GM21367 (cell line): ENCODE data around the gene MFRP.

Experiments
- ATAC-seq: cut with Tn5 transposase; IDR thresholded peaks from one replicate; pipeline ENCODE4 v1.9.1; 2021; ENCODE audit not compliant: unreplicated experiment

MFRP gene

DNA sequence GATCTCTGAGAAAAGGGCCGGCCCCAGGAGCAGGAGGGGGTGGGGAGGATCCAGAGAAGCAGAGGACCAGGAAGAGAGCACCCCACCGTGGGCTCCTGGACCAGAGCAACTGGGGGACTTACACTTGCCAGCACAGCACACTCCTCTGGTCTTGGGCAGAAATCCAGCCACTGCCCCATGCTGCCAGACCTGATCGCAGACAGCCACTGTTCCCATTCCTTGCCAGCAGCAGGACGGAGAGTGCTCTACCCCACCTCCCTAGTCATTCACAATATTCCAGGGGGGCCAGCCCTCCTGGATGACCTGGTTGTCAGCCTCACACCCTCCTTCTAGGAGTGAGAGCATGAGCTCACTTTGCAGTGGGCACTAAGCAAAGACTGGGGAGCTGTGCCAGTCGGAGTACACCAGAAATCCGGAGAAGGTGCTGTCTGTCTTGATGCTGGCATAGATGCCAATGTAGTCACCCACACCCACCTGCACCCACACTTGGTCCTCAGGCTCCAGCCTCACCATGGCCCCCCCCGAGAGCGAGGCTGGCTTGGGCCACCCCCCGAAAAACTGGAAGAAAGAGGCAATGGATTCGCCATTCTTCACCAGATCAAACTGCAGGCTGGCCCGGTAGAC is 7.4 kb downstream of the MFRP start:
- no peak for ATAC-seq

DNA sequence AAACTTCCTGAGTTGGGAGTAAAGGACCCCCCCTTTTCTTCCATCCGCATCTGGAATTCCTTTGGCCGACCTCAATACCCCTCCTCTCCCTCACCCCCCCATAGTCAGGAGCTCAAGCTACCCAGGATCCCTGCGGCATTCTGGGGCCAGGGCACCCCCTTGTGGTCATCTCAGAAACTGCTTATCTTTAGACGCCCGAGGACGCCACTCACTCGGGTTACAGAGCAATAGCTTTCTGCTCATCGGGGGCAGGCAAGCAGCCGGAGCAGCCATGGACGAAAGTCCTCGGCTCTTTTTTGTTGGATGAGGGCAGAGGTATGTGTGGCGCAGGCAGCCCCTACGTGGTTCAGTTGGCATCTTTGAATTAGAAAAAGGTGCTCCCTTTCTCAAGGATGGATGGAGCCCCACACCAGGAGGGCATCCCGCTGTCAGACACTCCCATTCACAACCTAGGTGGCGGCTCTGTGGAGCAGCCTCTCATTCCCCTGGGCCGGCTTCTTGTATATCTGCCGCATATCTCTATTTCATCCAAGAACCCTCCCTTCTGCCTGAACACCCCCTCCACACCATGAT is 8.1 kb downstream of the MFRP start:
- no peak for ATAC-seq

DNA sequence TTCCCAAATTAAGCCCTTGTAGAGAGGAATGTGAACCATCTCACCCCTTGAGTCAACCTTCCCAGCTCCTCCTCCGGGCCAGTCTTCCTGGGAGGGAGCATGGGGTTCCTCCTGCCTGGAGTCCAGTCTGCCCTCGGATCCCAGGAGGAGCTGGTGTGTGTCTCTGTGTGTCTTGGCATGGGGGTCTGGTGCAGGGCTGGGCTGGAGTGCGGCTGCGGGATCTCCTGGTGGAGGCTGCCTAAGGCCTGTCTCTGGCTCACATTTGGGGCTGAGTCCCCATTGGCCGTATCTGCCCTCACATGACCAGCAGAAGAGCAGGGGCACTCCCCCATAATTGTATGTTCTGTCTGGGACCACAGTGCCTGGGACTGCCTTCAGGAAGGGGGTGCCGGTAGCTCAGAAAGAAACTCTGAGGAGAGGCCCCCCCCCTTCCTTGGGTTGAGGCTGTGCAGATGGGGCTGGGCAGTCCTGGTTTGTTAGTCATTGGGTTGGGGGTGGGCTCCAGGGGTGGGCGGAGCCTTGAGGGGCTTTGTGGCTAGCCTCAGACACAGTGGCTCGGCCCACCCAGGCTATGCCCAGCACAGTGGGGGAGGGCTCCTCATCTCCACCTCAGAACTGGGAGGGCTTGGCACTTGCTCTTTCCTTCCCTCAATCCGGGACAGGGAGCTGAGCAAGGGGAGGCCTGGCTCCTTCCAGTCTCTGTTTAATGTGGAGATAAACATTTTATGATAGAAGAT is 8.8 kb downstream of the MFRP start:
- no peak for ATAC-seq

DNA sequence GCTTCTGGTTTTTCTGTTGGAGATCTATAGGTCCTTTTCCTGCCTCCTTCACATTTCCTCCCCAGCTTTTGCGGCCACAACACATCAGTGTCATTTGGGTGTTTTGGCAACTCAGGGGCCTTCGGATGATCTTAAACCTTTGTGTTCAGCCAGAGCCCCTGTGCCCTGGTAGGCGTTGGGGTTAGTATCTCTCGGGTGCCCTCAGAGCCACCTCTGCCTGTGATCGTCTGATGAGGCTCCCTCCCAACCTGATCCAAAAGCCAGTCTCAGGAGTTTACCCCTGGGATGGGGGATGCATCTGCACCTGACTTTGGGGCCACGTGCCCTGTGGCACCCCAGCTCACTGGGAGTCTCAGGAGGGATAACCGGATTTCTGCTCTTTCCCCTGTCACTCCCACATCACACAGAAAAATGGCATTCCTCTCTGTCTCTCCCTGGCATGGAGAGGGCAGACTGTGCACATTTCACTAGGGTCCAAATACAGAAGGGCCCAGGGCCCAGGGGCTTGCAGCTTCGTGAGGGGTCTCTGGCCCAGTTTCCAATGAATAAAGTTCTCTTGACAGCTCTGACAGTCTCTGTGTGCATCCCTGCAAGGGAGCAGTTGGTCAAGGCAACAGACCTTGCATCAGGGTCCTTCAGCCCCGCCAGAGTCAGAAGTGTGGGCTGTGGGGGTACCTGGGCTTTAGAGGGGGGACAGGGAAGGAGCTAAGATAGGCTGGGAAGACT is 9.6 kb downstream of the MFRP start:
- ATAC-seq: no peak

- no peak for ATAC-seq
Measured at GRCh38 chr11:119335655-119336543, 10.6 kb downstream of the MFRP start.

GRCh38 chr11:119335091-119335654 is 11.3 kb downstream of the MFRP start:
- ATAC-seq: no peak

DNA sequence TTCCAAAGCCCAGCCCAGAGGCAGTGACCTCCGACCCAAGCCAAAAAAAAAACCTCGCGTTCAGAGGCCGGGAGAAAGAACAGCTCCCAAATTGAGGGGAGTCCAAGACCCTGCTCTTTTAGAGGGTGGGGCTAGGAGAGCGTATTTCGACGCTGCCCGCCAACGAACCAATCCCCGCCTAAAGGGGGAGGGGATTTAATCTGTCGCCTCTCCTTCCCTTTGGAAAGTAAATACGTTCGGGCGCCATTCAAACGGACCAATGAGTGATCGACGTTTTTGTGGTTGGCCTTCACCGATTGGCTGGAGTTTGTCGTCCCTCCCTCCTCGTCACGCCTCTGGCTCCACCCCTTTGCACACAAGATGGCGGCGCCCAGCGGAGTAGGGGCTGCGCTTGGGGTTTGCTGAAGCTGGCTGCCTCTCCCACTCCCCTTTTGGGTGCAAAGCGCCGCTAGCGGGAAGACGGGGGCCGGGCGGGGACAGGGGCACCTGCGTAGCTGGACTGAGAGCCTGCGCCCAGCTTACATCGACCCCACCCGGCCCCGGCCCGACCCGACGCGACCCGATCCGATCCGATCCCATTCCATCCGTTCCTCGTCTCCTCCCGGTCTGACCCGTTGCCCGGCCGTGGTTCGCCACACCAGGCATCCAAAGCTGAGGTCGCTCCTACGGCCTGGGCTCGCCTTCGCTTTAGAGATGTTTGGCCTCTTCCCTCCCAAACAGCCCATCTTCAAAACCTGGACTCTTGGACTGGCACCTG is 12.2 kb downstream of the MFRP start, which contains the start of gene RNF26:
Gene RNF26 (plus strand): TSS at position 354 of the 757 bp plus-strand sequence. CDS start 596 bp downstream, outside the sequence.
- peak; percentile 71 for ATAC-seq

- ATAC-seq: no peak
Measured at GRCh38 chr11:119332111-119332765, 14.3 kb downstream of the MFRP start.

DNA sequence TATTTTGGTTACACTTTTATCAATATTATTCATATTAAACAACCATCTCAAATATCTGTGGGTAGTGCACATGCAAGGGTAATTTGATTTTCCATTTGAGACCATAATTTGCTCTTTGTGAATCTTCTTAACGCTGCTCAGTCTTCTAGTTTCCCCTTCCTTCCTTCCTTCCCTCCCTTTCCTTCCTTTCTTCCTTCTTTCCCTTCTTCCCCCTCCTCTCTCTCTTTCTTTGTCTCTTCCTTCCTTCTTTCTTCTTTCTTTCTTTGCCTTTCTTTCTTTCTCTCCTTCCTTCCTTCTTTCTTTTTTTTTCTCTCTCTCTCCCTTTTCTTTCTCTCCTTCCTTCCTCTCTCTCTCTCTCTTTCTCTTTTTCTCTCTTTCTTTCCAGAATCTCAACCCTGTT is 16.3 kb downstream of the MFRP start:
- no peak for ATAC-seq

DNA sequence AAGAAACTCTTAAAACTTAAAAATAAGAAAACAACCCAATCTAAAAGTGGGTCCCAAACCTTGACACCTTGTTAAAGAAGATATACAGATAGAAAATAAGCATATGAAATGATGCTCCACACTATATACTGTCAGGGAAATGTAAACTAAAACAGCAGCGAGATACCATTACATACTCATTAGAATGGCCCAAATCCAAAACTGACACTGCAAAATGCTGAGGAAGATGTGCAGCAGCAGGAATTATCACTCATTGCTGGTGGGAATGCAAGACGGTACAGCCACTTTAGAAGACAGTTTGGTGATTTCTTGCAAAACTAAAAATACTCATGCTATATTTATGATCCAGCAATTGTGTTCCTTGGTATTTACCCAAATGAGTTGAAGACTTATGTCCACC is 17.2 kb downstream of the MFRP start:
- ATAC-seq: no peak

- ATAC-seq: no peak
Measured at GRCh38 chr11:119324189-119324588, 22.3 kb downstream of the MFRP start.

DNA sequence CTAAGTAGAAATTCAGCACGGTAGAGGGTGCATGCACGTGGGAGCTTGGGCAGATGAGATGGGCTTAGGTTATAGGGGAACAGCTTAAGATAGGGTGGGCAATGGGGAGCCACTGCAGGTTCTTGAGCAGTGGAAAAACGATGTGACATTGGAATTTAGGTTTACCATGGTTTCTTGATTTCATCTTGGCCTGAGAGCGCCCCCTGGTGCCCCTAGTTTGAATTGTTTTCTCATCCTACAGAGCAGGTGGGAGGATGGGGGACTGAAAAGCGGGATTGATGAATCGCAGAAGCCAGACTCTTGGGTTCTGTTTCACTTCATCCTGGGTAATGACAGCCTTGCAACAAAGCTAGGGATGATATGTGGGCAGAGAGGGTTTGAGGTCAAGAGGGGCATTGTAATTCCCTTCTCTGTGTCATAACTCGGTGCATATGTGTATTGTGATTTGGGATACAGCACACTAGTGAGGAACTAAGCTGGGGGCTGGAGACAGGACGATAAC is 22.9 kb downstream of the MFRP start:
- no peak for ATAC-seq

DNA sequence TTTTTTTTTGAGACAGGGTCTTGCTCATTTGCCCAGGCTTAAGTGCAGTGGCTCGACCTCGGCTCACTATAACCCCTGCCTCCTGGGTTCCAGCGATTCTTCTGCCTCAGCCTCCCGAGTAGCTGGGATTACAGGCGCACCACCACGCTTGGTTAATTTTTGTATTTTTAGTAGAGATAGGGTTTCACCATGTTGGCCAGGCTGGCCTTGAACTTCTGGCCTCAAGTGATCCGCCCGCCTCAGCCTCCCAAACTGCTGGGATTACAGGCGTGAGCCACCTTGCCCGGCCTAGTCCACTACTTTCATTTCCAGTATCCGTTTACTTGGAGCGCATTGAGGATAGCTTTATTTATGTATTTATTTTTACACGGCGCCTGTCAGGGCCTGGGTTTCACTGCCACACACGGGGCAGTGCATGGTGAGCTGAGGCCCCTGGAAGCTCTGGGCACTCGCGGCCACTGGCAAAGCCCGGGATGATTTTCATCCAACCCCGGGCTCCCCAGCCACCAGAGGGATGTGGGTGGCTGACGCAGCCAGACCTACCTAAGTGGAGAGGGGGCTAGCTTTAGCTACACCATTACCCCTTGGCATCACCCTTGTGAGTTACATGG is 23.5 kb downstream of the MFRP start:
- no peak for ATAC-seq

DNA sequence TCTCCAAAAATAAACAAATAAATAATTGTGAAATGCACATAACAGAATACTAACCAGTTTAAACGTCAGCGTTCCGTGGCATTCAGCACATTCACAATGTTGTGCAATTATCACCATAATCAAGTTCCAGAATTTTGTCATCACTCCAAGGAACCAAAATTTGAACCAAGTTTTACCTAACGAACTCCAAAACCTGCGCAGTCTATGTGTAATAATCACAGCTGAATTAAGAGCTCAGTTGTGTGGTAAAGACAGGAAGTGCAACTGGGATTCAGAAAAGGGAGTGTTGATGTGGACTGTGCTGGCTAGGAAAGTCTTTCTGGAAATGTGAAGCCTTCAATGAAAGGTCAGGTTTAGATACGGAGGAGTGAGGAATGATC is 24.2 kb downstream of the MFRP start:
- no peak for ATAC-seq

- peak; percentile 39 for ATAC-seq
Measured at GRCh38 chr11:119320776-119321524, 25.6 kb downstream of the MFRP start.

DNA sequence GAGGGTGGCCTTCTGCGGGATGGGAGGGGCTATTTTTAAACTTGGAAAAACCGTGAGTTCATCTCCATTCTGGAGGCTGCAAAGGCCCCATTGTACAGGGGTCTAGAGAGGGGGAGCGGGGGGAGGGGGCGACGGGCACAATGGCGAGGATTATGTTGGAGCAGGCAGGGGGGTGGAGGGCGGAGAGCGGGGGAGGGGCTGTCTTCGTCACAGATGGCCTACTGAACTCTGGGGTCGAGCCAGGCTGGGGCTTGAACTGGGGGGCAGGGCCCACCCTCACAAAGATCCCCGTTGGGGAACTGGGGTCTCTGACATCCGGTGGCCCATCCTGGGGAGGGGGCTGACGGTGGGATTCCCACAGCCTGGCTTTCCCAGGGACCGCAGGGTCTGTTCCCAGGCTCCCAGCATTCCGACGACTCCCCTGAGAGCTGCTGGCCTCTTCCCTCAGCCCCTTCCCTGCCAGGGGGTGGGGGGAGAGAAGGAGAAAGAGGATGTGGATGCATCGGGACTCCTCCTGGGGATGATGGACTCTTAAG is 26.2 kb downstream of the MFRP start:
- ATAC-seq: no peak

DNA sequence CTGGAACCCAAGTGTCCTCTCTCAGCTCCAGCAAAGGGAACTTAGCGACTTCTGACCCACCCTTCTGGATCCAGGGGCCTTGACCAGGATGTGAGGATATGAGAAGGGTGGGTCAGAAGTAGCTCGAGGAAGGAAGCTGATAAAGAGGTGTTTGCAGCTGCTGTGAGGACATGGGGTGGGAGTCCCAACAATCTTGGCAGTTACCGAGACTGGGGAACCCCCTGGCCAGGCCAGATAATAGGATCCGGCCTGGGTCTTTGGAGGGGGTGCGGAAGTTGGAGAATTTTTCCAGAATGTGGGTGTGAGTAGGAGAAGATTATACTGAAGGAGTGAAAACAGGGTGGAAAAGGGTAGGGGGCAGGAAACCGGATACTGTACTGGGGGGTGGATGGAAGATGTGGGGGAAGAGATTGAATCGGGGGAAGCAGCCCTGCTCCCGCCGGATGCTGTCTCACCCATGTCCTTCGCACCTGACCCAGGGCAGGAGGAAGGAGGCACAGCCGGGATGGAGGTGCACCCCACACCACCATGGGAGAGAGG is 26.7 kb downstream of the MFRP start:
- no peak for ATAC-seq
